ENCODE data around the gene SMLR1.

DNA sequence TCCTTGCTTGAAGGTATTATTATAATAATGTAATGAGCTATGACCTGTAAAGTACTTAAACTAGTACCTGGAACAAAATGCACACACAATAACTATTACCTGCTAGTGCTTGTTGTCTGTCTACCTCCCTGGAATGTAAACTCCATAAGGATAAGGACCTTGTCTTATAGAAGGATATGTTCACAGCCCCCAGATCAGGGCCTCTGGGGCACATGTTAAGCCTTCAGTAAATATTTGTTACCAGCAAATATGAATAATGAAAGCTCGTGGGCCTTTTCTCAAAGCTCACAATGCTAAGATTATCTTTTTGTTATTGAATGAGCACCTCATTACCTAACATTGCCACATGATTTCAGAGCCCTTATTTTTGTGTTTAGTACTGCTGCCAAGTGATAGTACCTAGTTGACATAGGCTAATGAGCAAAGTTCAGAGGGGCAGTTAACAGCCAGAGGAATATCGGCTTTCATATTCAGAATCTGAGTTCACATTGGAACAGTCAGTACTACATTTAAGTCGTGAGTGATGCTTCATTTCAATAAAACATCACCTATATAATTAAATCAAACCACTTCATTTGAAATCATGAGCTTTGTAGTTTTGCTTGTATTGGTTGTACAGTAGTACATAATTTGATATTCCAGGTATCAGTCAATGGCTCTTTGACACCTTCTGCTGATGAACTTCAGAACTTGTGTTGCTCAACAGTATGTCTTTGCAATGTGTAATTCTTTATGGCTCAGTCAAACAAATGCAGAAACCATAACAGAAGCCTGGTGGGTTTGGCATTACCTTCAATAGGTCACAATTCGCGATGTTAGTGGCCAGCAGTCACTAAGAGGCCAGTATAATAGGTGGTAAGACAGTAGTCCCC, 11.8 kb upstream of the SMLR1 start:
- TF ChIP-seq, protein P1, sequence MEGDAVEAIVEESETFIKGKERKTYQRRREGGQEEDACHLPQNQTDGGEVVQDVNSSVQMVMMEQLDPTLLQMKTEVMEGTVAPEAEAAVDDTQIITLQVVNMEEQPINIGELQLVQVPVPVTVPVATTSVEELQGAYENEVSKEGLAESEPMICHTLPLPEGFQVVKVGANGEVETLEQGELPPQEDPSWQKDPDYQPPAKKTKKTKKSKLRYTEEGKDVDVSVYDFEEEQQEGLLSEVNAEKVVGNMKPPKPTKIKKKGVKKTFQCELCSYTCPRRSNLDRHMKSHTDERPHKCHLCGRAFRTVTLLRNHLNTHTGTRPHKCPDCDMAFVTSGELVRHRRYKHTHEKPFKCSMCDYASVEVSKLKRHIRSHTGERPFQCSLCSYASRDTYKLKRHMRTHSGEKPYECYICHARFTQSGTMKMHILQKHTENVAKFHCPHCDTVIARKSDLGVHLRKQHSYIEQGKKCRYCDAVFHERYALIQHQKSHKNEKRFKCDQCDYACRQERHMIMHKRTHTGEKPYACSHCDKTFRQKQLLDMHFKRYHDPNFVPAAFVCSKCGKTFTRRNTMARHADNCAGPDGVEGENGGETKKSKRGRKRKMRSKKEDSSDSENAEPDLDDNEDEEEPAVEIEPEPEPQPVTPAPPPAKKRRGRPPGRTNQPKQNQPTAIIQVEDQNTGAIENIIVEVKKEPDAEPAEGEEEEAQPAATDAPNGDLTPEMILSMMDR (conservative IDR thresholded peaks at IDR 0.05): no peak
- no peak for TF ChIP-seq EZH2 (IDR thresholded peaks at IDR 0.05; ENCODE audit: low read depth)
